NCI-H748 (cell line): ENCODE results near the gene THBS3.
"Not testable (repeated sequence)": the region's sequence is repeated elsewhere in the genome, so short reads cannot be mapped to it uniquely, and the experiment has no call there.

ENCODE experiments used
- DNase-seq: peaks from one replicate; lab custom pipeline; 2025; ENCODE audit not compliant: unreplicated experiment; lab: John Stamatoyannopoulos, UW

THBS3 gene

GRCh38 chr1:155208541-155209311, 1.0 kb upstream of the THBS3 start, which contains the start of gene MTX1:
MTX1 (plus strand) TSS chr1:155208695; CDS start chr1:155208805, 110 bp downstream.
- DNase-seq = peak; percentile 92

DNA sequence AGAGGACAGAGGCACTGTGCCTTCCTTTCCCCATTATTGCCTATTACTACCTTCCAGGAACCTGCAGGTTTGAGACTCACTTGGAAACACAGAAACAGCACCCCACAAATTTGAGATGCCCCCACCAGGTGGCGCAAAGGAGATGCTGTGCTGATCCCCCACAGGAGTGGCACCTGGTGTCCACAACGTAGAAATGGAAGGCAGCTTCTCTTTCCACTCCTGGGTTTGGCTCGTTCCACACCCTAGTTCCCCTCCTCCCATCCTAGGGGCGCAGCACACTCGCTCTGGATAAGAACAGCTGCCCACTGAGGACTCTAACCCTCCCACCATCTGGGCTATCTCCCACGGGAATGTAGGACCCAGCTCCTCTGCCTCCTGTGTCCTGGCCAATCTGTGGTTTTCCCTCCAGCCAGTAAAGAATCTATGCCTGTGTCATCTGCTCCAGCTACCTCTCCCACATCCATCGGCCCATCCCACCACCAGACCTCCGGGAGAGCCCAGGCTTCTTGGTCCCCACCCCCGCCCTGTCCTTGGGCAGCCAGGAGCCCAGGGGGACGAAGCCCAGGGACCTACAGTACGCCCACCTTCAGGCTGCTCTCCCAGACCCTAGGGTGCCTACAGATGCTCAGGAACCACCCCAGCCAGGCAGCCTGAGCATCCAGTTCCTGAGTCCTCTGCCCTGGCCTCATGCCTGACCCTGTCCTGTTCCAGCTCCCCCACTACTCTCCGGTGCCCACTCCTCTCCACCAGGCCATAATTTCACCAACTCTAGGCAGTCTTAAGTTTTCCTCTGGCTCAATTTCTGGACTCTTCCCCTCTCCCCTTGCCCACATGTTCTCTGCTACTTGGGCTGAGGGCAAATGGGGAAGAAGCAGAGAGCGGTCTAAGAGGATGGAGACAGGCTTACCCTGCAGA, 549 bp downstream of the THBS3 start:
- DNase-seq = peak; percentile 87

- no peak for DNase-seq
Observed at GRCh38 chr1:155205969-155206593, 1.6 kb downstream of the THBS3 start.

DNA sequence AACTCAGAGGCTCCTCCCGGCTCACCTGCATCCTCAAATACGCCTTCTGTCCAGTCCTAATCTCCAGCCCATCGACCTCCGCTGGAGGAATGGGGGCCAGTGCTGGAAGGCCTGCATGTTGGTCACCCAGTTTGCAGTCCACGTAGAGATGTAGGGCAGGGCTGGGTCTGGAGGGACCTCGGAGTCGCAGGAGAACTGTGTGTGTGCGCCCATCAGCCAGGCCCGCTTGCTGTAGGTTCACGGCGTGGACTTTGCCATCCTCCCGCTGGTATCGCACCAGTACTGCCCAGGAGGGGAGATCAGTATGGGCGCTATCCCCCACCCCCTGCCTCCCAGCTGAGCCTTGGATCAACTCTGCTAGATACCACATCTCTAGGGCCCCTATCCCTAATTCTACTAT, 2.7 kb downstream of the THBS3 start:
- no peak for DNase-seq

- no peak for DNase-seq
Observed at GRCh38 chr1:155202731-155203515, 4.8 kb downstream of the THBS3 start.

DNA sequence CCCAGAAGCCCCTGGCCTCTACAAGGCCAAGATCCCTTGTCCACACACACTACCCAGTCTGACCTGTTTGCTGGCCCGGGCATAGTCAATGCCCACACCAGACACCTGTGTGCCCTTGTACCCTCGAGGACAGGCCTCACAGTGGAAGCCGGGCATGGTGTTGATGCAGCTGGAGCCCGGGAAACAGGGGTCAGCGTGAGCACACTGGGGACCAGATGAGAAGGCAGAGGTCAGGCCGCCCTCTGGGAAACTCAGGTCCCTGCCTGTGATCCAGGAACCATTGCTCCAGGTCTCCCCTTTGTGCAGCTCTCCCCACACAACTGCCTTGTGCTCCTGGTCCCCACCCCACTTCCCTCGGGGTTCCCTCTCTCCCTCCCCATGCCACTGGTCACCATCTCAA, 5.5 kb downstream of the THBS3 start:
- DNase-seq = no peak

DNA sequence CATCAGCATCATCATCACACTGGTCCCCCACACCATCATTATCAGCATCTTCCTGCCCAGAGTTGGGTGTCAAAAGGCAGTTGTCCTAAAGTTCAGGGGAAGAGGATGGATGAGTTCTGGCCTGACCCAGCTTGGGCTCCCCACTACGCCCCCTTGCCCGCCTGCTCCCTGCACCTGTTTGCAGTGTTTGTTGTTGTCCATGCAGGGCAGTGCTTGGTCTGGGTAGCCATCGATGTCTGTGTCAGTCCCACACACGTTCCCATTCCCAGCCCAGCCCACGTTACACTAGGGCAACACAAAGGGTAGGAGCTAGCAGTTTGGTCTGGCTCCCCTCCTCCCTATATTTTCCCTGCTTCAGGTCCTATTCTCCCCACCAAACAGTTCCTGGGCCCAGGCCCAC, 6.8 kb downstream of the THBS3 start:
- DNase-seq = no peak

DNA sequence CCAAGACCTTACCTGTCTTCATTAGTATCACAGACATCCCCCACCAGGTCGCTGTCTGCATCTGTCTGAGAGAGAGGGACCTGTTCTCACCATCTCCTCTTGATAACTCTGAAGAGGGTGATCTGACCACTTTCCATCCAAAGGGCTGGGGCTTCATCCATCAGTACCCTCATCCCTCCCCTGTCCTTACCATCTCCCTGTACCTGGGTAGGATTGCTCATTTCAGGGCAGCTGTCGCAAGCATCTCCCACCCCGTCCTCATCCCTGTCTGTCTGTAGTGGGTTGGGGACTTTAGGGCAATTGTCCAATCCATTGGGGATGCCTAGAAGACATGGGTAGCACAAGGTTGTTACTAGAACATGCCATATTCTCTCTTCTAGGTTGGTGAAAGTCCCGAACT, 7.9 kb downstream of the THBS3 start:
- no peak for DNase-seq

DNA sequence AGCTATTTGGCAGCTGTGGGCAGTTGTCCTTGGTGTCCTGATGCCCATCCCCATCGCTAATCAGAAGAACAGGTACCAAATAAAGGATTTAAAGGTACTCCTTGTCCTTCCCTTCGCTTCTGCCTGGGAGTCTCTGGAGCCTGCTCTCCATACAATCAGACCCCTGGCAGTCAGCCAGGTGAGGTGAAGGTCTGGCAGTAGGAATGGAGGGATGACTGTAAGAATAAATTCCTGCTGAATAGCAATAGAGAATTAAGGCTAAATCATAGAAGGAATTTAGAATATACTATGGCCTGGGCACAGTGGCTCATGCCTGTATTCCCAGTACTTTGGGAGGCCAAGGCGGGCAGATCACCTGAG, 9.2 kb downstream of the THBS3 start:
- no peak for DNase-seq

DNA sequence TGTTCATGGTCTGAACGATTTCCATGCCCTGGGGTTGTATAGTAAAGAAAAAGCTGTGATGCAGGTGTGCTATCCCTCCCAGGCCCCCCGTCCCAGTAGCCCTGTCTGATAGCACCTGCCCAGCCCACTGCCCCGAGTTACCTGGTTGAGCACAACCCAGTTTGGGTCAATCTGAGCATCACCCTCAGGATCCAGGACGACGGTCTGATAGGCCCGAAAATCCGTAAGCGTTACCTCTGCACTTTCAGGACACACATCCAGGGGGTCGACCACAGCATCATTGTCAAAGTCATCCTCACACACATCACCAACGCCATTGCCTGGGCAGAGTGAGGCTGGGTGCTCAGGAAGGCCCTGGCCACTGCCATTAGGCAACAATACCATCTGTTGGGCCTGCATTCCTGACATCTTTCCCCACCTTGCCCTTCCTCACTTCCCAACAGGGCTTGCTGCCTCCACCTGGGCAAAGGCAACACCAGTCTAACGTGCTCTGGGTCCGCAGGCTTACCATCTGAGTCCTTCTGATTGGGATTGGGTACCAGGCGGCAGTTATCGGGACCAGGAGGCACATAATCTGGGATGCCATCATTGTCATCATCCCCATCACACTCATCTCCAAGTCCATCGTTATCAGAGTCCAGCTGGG, 9.7 kb downstream of the THBS3 start:
- DNase-seq = no peak

DNA sequence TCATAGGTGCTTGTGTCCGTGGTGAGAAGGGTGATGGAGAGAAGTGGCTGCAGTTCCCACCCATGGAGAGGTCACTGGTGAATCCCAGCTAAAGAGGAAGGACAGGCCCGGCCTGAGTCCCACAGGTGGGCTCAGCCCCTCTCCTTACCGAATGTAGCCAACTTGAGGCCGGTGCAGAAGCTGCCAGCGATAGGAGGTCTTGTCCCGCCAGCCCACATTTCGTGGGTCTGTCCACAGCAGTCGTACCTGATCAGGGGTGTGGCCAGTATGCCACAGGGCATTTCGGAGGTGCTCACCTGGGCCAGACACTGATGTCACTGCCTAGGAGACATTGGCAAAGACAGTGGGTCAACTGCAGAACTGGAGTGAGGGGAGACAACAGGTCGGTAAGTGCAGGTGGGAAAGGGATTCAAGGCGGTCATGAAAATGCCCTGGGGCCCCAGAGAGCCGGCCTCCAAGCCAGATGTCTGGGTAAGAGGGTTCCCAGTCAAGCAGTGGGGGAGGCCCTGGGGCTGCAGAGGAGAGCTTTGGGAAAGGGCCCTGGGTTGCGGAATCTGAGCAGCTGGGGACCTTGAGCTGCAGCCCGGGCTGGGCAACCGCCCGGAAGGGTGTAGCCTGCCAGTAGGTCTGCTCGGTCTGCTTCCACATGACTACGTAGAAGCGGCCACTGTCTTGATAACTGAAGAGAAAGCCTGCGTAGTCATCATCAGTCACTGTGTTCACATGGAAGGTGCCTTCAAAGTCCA, 10.6 kb downstream of the THBS3 start:
- no peak for DNase-seq

DNA sequence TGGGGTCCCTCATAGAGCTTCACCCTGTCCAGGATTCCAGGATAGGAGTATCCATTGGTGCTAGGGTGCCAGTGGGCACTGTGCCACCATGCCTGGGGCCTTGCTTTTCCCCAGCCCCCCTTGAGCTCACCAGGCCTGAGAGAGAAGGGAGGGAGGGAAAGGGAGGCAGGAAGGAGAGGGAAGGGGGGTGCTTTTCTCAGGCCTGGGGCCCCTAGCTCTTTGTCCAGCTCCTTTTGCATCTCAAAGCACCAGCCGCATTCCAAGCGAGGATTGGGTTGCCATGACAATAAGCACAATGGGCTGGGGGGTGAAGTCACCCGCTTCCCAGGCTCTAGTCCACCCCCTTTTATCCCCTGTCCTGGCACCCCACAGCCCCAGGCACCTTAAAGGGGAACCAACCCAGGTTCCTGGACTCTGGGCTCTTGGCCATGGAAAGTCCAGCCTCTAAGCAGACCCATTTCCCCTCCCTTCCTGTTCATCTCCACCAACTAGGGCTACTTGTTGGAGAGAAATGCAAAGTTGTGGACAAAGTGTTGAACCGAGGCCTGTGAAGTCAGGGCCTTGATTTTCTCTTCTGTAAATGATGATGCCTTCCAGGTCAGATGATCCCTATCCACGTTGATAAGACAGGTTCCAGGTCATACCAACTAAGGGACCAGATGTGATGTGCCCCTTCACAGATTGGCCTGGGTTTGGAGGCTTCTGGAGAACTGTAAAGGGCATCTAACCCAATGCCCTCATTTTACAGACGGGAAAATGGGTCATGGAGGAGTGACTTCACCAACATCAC, 11.4 kb downstream of the THBS3 start:
- no peak for DNase-seq

- peak; percentile 25 for DNase-seq
Observed at GRCh38 chr1:155195201-155196102, 12.2 kb downstream of the THBS3 start.

GRCh38 chr1:155193991-155194240, 13.8 kb downstream of the THBS3 start:
- DNase-seq = not testable (repeated sequence)

DNA sequence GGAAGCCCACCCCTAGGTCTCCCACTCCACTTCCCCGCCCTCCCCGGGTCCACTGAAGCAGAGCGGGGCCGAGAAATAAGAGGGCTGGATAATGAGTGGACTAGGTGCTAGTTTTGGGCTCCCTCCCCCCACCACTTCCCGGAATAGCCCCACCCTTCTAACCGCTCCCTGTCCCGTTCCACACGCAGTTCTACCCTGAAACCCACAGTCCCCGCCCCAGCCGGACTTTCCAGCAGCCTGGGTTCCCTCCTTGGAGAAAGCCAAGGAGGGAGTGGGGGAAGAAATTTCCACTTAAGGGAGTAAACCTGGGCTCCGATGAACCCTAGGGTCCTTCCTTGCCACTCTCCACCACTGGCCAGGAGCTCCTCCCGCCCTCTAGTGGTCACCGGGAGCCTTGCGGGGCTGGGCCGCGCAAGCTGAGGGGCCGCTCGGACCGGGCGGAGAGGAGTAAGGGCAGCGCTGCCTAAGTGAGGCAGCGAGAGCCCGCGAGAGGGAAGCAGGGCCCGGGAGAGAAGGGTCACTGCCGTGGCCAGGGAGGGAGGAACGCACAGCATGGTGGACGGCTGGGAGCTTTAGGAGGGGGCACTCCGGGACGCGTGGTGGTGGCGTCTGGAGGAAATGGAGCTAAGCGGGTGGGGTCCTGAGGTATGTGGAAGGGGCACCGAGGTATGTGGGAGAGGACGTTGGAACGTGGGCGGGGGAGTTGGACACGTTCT, 14.3 kb downstream of the THBS3 start:
- peak; percentile 91 for DNase-seq

DNA sequence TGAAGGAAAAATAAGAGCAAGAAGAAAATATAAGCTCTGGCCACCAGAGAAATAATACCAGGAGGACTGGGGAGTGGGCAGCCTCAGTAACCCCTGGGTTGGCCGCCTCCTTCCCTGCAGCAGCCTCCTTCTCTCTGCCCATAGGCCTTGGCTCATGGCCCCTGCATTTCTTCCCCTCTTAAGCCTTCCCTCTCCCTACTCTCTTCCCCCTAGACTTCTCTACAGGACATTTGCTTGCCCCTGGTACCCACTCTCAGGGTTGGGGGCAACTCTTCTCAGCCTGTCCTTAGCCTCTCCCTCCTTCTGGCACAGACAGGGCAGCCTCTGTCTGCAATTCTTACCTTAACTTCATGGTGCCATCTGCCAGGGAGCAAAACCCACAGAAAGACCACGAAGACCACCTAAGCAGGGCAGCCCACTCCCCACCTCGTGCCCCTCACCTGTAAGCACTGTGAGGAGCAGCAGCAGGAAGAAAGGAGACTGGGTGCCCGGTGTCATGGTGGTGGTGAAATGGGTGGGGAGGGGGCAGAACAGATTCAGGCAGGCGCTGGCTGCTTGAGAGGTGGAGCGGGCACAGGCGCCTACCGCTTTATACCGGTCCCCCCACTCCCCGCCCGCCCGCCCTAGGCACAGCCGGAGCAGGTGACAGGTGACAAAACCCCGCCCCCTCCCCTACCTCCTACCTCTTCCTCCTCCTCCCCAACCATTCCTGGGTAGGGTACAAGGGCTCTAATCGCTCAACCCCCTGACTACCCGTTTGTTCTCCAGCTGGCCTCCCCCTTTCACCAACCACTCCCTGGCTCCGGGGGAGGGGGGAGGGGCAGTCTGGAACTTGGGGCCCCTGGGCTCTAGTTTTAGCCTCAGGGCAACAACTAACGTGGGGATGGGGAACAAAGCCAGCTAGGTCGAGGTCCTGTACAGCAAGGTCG, 15.1 kb downstream of the THBS3 start:
- peak; percentile 86 for DNase-seq
